Body of pancreas (tissue), 4 donors: ENCODE results near the gene MCF2.

Source experiments
- CTCF ChIP-seq, 7 experiments: fragments of 450-650 bp in 4 of 7; fragments of 200-600 bp in 3 of 7; sonication (generic) in 3 of 7; IDR thresholded peaks; one replicate each; pipeline ENCODE4 v1.5.1; 2016 to 2019; ENCODE audit warnings: antibody characterized with exemption in 7 of 7
- POLR2A ChIP-seq, 3 donors: fragments of 450-650 bp; IDR thresholded peaks; one replicate each; pipeline ENCODE4 v1.6.1; 2016; ENCODE audit warnings: antibody characterized with exemption in 3 of 3, mild to moderate bottlenecking in 2 of 3

- TF ChIP-seq CTCF (IDR thresholded peaks at IDR 0.05) (no peak), POLR2A (IDR thresholded peaks at IDR 0.05) (no peak)
These were observed 17.8 kb upstream of the MCF2 start for GRCh38 chrX:139725720-139726119.
